NCI-H774 (cell line): ENCODE measurements around the gene ACSL3.
"Not testable (repeated sequence)": the region's sequence is repeated elsewhere in the genome, so short reads cannot be mapped to it uniquely, and the experiment has no call there.

Source experiments
- DNase-seq: peaks from one replicate; lab custom pipeline; 2025; lab: John Stamatoyannopoulos, UW

ACSL3 gene

GRCh38 chr2:222912117-222912516 lies 51.3 kb downstream of the ACSL3 start:
- no peak for DNase-seq

DNA sequence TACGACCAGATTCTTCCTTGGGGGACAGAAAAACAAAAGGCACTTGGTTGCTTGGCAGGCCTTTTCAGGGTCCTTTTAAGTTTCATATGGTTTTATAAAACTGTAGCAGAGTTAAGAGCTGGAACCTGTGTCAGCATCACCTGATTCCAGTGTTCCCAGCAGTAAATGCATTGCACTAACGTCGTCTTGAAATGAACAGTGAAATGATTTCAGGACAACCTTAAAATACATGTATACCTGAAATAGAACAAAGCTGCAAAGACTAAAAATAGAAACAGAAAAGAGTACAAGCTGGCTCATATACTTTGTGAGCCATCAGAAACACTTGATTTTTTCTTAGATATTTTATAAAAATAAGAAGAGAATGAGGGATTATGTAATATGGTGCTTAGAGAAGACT lies 51.9 kb downstream of the ACSL3 start:
- no peak for DNase-seq

GRCh38 chr2:222915092-222915957 lies 54.5 kb downstream of the ACSL3 start:
- DNase-seq, result no peak

GRCh38 chr2:222916229-222917197 lies 55.7 kb downstream of the ACSL3 start:
- DNase-seq, result no peak

GRCh38 chr2:222917212-222917611 lies 56.4 kb downstream of the ACSL3 start:
- not testable (repeated sequence) for DNase-seq

- DNase-seq, result no peak
These were observed 59.1 kb downstream of the ACSL3 start for GRCh38 chr2:222919841-222920526.

DNA sequence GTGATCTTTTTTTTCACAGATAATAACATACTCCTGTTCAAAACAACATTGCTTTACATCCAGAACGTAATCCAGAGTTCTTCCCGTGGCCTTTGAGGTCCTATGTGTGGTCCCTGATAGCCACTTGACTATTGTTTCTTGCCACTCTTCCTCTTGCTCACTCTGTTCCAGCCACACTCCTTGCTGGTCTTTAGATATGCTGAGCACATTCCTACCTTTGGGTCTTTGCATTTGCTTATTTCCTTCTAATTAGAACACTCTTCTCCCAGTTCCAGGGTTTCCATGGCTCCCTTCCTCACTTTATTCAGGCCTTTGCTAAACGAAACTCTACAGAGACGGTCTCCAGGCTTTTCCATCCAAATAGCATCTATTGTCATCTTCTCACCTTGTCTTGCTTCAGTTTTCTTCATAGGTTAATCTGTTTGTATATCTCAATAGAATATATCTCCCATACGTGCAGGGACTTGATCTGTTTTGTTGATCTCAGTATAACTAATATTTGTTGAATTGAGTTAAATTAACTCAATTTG lies 59.9 kb downstream of the ACSL3 start:
- no peak for DNase-seq

DNA sequence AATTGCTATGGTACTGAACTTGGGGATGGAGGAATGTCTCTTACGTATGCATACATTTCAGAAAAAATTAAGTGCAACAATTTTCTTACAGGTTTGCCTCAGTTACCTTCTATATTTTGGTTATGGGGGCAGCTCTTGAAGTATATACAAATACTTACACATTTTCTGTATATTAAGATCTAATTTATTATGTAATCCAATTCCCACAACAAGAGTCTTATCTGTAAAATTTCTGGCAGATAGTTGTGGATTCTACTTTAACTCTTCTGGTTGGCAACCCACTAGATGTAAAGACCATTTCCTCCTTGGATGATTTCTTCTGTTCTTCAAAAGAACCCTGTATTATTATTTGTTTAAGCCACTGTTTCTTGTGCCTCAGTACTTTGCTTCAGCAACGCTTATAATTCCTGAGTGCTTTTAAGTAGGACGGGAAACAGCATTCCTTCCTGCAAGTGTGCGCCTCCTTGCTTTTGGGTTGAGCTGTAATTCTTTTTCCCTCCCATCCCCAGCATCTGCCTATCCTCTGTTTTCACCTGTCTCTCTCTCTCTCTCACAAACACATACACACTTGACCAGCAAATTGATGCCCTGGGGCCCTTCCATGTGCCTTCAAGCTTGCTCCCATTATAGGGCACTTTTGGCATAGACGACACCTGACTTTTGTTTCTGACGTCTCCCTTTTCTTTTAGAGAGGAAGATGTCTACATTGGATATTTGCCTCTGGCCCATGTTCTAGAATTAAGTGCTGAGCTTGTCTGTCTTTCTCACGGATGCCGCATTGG lies 61.4 kb downstream of the ACSL3 start:
- DNase-seq, result no peak

- DNase-seq, result no peak
These were observed 66.1 kb downstream of the ACSL3 start for GRCh38 chr2:222926915-222927314.

- no peak for DNase-seq
These were observed 66.8 kb downstream of the ACSL3 start for GRCh38 chr2:222927600-222927999.

DNA sequence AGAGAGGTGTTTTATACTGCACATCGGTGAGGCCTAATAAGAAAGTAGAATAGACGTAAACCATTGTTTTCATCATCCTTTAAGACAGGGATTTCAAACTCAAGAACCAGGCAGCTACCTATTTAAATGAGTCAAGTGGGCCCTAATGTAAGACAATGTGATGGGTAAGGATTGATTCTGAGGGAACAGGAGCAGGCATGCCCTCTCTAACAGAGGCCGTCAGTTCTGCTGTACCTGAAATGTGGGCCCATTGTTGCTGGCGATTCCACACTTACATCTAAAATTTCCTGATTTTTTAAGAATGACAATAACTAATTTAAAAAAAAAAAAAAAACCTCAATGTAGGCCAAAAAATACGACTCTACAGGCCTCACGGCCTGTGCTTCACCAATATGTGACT lies 67.5 kb downstream of the ACSL3 start:
- no peak for DNase-seq

GRCh38 chr2:222930862-222931261 lies 70.0 kb downstream of the ACSL3 start:
- DNase-seq, result no peak

GRCh38 chr2:222931659-222932058 lies 70.8 kb downstream of the ACSL3 start:
- no peak for DNase-seq

DNA sequence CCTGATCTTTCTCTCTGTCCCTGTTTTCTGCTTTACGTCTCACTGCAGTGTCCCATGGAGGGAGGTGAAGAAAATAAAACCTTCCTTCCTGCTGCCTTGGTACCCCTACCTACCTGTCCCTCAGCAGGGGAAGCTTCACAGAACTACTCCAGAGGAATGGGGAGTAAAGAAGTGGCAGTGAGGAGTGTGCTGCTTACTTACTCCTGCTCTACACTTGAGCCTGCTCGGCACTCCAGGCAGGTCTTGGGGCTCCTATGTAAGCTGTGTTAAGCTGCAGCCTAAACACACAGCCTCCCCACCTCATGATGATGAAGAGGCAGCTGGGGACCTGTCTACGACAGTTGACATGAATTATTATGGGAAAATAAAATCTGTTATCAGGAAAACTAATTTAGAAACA lies 72.6 kb downstream of the ACSL3 start:
- no peak for DNase-seq

DNA sequence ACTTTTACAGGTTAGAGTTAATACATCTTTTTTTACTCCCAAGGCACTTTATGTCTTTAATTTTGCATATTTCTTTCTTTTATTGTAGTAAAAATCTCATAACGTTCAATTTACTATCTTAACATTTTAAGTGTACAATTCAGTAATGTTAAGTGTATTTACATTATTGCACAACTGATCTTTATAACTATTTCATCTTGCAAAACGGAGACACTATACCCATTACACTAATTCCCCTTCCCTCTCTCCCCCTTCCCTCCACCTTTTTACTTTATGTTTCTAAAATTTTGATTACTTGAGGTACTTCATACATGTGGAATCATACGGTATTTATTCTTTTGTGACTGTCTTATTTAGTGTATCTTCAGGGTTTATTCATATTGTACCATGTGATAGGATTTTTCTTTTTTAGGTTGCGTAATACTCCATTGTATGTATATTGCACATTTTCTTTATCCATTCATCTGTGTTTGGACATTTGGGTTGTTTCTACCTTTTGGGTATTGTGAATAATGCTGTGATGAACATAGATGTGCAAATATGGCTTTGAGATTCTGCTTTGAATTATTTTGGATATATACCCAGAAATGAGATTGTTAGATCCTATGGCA lies 75.0 kb downstream of the ACSL3 start:
- no peak for DNase-seq

DNA sequence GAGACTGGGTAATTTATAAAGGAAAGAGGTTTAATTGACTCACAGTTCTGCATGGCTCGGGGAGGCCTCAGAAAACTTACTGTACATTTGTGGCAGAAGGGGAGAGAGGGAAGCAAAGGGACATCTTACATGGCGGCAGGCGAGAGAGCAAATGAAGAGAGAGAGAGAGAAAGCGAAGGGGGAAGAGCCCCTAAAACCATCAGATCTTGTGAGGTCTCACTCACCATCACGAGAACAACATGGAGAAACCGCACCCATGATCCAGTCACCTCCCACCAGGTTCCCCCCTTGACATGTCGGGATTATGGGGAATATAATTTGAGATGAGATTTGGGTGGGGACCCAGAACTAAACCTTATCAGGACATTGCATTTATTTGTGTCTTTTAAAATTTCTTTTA lies 75.9 kb downstream of the ACSL3 start:
- no peak for DNase-seq

GRCh38 chr2:222938327-222938726 lies 77.5 kb downstream of the ACSL3 start:
- DNase-seq, result no peak

DNA sequence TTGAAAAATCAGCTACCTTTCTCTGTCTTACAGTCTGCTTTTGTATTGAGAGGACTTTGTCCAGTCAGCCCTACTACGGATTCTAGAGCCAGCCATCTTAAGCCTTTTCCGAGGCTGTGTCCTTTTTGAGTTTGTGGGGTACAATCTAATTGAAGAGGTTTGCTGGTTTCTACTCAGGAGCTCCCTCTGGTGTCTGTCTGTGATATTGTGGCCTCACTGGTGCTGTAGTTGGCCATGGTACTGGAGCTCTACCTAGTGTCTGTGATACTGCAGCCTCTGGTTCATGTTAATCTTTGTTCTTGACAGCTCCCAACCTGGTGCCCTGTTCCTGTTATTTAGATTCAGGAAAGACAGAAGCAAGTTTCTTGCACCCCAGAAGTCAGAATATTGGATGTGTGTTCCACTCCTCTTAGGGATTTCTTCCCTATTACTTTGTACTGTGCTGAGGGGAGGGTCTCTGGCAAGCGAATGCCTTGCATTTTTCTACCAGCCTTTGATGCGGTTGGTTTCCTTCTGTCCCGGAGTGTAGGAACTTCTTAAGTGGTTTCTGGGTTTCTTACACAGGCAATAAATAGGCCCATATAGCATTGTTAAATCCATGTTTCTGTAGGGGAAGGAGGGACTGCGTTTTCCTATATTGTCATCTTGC lies 78.5 kb downstream of the ACSL3 start:
- no peak for DNase-seq

DNA sequence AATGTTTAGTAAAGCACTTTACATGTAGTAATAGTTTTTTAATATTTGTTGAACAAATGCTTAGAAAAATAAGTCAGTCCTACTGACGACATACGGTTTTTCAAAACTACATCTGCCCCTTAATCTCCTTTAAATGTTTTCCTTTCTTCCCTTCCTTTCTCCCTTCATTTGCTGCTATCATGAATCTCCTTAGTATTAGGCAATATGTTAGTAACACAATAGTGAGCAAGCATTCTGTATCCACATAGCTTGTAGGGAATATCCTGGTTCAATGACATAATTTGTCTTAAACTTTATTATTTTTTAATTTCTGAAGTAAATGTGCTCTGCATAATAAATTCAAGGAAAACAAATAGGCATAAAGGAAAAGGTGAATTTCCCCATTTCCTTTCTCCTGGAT lies 79.1 kb downstream of the ACSL3 start:
- DNase-seq, result no peak

GRCh38 chr2:222941510-222942032 lies 80.7 kb downstream of the ACSL3 start:
- no peak for DNase-seq
